Panc1 (cell line): ENCODE data around the gene MYH14. TPM values are rescaled to one million over a fixed set of nuclear protein-coding genes. Genes with fewer than 3 reads are reported as not detected.

Source experiments
- ATAC-seq: fragments of 200-7000 bp; cut with Tn5 transposase; 2 replicates; pipeline ENCODE4 v1.9.1; 2020; ENCODE audit warnings: mild to moderate bottlenecking, moderate library complexity
- Bru-seq: library from RNA; stranded (reverse); fragments of 400-500 nt; gene quantifications from one replicate; lab custom pipeline; 2021; lab: Mats Ljungman, UMichigan
- BruChase-seq, 2 experiments: library from RNA; stranded (reverse); fragments of 400-500 nt; gene quantifications; one replicate each; lab custom pipeline; 2021; lab: Mats Ljungman, UMichigan
- BruUV-seq: library from RNA; stranded (reverse); fragments of 400-500 nt; replicated peaks from 2 replicates; lab custom pipeline; 2021; lab: Mats Ljungman, UMichigan
- CTCF ChIA-PET: fragments of 300-600 bp; sonication (Branson Sonifier 250); formaldehyde crosslinking; loops from one replicate; lab custom pipeline; 2022; ENCODE audit warnings: antibody characterized with exemption; lab: Charles Lee
- POLR2A ChIA-PET: fragments of 300-600 bp; sonication (Branson Sonifier 250); formaldehyde crosslinking; loops from one replicate; lab custom pipeline; 2022; ENCODE audit warnings: antibody characterized with exemption; lab: Charles Lee
- DNase-seq: peaks from one replicate; pipeline ENCODE4 v3.0.0-alpha.2; 2010; ENCODE audit warnings: low read depth, low spot score
- H3K27ac ChIP-seq: 2 replicates; pipeline ENCODE4 v1.5.1; 2011; ENCODE audit warnings: mild to moderate bottlenecking, low read length, inconsistent platforms
- H3K27me3 ChIP-seq: fragments of 200-500 bp; sonication (Bioruptor generic); 2 replicates; pipeline ENCODE4 v1.6.0; 2014; ENCODE audit warnings: low read length, inconsistent platforms; ENCODE audit not compliant: control insufficient read depth, insufficient read depth
- H3K36me3 ChIP-seq: fragments of 200-500 bp; sonication (Bioruptor generic); 2 replicates; pipeline ENCODE4 v1.5.1; 2014; ENCODE audit warnings: inconsistent platforms, mild to moderate bottlenecking, low read length, moderate library complexity; ENCODE audit not compliant: control insufficient read depth, insufficient read depth
- H3K4me1 ChIP-seq: 2 replicates; pipeline ENCODE4 v1.5.1; 2011; ENCODE audit warnings: inconsistent platforms, mild to moderate bottlenecking, low read length, moderate library complexity; ENCODE audit not compliant: control insufficient read depth, insufficient read depth
- H3K4me3 ChIP-seq, 2 experiments: 2 replicates each; pipeline ENCODE4 v1.5.1; 2011 to 2012; ENCODE audit warnings: low read depth in 2 of 2, low read length in 2 of 2, mild to moderate bottlenecking in 2 of 2, inconsistent platforms in 1 of 2, moderate library complexity in 1 of 2
- H3K9me3 ChIP-seq: fragments of 200-500 bp; sonication (Bioruptor generic); 2 replicates; pipeline ENCODE4 v1.5.1; 2014; ENCODE audit warnings: low read depth, mild to moderate bottlenecking, inconsistent platforms, low read length, moderate library complexity; ENCODE audit not compliant: control insufficient read depth, insufficient read depth
- POLR2AphosphoS5 ChIP-seq: IDR thresholded peaks from 2 replicates; pipeline ENCODE4 v1.6.1; 2012; ENCODE audit warnings: mild to moderate bottlenecking, low read depth, low read length, moderate library complexity
- SIN3A ChIP-seq: IDR thresholded peaks from 2 replicates; pipeline ENCODE4 v1.6.1; 2012; ENCODE audit warnings: low read depth, mild to moderate bottlenecking, low read length, moderate library complexity, borderline replicate concordance; ENCODE audit not compliant: insufficient read depth
- TCF7L2 ChIP-seq: IDR thresholded peaks from 2 replicates; pipeline ENCODE4 v1.6.1; 2011; ENCODE audit warnings: mild to moderate bottlenecking, low read depth, low read length, inconsistent platforms
- in situ Hi-C: cut with HindIII; loops from 2 replicates; pipeline ENCODE4 v1.10.0; 2016; ENCODE audit warnings: low sequenced_read_pairs, low pct_unique_long_range_greater_than_20kb
- intact Hi-C: fragments of 100-400 bp; cut with micrococcal nuclease; formaldehyde crosslinking; loops from one replicate; pipeline ENCODE4 v1.10.0; 2022; ENCODE audit not compliant: unreplicated experiment
- long read RNA-seq: library from polyadenylated mRNA; unstranded; transcript quantifications from one replicate; pipeline ENCODE4 v2.0.0, GENCODE V29; 2021; ENCODE audit not compliant: unreplicated experiment
- polyA plus RNA-seq: library from polyadenylated mRNA; unstranded; fragments of >200 nt; gene quantifications from one replicate; pipeline ENCODE4 v1.2.1, GENCODE V29; 2012; ENCODE audit warnings: missing spikeins; ENCODE audit not compliant: insufficient read length
- total RNA-seq: library from RNA; stranded (reverse); gene quantifications from one replicate; pipeline ENCODE4 v1.2.1, GENCODE V29; 2021; ENCODE audit not compliant: unreplicated experiment
- TF ChIP-seq, protein P1 (sequence below): fragments of 450-650 bp; IDR thresholded peaks from 2 replicates; pipeline ENCODE4 v1.5.1; 2017; ENCODE audit warnings: mild to moderate bottlenecking
- TF ChIP-seq, protein P2 (sequence below), 2 experiments: IDR thresholded peaks; 2 replicates each; pipeline ENCODE4 v1.6.1; 2011 to 2012; ENCODE audit warnings: low read depth in 2 of 2, control low read depth in 1 of 2, low read length in 1 of 2, mild to moderate bottlenecking in 1 of 2, moderate library complexity in 1 of 2; ENCODE audit not compliant: insufficient read depth in 1 of 2

MYH14 gene
- total RNA-seq (23.8 TPM), Bru-seq, nascent RNA (percentile 42 among the genes with signal in this experiment), BruChase-seq, experiment 1, labeled RNA remaining after a 2-hour chase (percentile 43 among the genes with signal in this experiment), BruChase-seq, experiment 2, labeled RNA remaining after a 6-hour chase (percentile 49 among the genes with signal in this experiment)
- 24.8 TPM for polyA plus RNA-seq
- long read RNA-seq, full-length matches to known transcripts: 4 of 24 reads
- long read RNA-seq, partial matches to known transcripts: 16 of 24 reads
- long read RNA-seq, other reads (novel, unspliced or antisense): 4 of 24 reads

DNA sequence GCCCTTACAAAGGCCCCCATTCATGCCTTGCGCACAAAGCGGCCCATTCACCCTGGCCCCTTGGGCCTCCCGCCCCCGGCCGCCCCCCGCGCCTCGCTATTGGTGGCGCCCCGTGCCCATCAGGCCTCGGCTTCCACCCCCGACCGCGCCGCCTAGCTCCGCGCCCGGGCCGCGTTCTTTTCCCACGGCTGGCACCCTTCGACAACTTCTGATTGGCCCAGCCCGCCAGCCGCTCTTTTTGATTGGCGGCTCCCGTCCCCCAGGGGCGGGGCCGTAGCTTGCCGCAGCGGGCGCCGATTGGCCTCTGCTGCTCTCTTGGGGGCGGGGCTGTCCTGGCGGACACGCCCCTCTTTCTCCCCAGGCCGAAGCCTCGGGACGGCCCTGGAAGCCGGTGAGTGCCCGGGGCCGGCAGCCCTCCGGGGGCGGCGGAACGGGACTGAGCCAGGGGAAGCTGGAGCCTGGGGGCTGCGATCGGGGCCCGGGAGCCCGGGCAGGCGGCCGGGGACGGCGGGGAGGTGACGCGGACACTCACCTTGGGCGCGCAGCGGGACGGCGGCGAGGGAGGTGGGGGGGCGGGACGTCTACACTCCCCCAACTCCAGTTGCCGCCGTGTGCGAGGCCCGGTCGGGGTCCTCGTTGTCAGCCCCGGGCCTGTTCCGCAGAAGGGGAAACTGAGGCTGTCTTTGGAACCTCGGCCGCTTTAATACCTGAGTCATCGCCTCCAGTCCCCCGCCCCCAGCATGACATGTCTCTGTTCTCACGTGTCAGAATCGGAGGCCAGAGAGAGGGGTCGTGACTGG is at the start of gene MYH14:
Gene MYH14 (plus strand): TSS at position 342 of the 800 bp plus-strand sequence. CDS start 6,744 bp downstream, outside the sequence.
- Histone ChIP-seq H3K36me3 (no peaks in the 10 kb centered on the region), H3K27ac (peak within 1 kb of the TSS; percentile 51; the same call in 1 of the 2 replicates), H3K4me1 (no peaks in the 10 kb centered on the region; the same call in 1 of the 2 replicates), H3K4me3 (peak within 1 kb of the TSS; percentile 50 to 51), H3K9me3 (no peaks in the 10 kb centered on the region), H3K27me3 (no peaks in the 10 kb centered on the region)
- intact Hi-C loops: no loop called here
- DNase-seq (peak; percentile 15), ATAC-seq (peak; percentile 95)
- in situ Hi-C loops: no loop called here
- POLR2A ChIA-PET: interaction anchor here (0.6 kb wide), 1 partner anchor 60 kb away, joined by 3 read pairs; no protein-coding TSS in a partner anchor
- TF ChIP-seq SIN3A: no peak
- no peak for TF ChIP-seq TCF7L2
- BruUV-seq: no TSS peak
- CTCF ChIA-PET: interaction anchor here (0.6 kb wide), 1 partner anchor 41 kb away, joined by 4 read pairs; no protein-coding TSS in a partner anchor

DNA sequence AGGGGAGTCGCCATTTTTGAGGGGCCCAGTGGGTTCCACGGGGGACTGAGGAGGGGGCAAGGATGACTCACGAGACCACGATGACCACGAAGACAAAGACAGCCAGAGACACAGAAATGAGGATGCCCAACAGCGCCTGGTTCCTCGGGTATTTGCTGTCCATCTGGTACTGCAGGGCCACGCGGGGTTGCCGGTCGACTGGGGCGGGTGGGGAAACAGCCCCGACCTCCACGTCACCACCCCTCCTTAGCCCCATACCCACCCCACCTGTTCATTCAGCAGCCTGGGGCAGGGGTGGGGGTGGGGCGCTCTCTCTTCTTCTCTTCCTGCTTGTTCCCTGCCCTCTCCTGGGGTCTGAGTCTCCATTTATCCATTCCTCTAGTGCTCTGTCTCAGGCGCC is 48.9 kb upstream of the MYH14 start:
- CTCF ChIA-PET: no interaction called here
- H3K27me3 ChIP-seq: peaks cover 2% of the 10 kb centered on the region; the same call in 1 of the 2 replicates
- no TSS peak for BruUV-seq
- no peaks in the 10 kb centered on the region for H3K9me3 ChIP-seq
- no peak overlapping the region for H3K4me3 ChIP-seq
- DNase-seq (no peak), ATAC-seq (no peak)
- H3K36me3 ChIP-seq: no peaks in the 10 kb centered on the region
- in situ Hi-C loops: no loop called here
- H3K4me1 ChIP-seq: no peaks in the 10 kb centered on the region
- no peak overlapping the region for H3K27ac ChIP-seq
- no peak for TF ChIP-seq POLR2AphosphoS5
- TF ChIP-seq, protein P1, sequence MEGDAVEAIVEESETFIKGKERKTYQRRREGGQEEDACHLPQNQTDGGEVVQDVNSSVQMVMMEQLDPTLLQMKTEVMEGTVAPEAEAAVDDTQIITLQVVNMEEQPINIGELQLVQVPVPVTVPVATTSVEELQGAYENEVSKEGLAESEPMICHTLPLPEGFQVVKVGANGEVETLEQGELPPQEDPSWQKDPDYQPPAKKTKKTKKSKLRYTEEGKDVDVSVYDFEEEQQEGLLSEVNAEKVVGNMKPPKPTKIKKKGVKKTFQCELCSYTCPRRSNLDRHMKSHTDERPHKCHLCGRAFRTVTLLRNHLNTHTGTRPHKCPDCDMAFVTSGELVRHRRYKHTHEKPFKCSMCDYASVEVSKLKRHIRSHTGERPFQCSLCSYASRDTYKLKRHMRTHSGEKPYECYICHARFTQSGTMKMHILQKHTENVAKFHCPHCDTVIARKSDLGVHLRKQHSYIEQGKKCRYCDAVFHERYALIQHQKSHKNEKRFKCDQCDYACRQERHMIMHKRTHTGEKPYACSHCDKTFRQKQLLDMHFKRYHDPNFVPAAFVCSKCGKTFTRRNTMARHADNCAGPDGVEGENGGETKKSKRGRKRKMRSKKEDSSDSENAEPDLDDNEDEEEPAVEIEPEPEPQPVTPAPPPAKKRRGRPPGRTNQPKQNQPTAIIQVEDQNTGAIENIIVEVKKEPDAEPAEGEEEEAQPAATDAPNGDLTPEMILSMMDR: no peak
- TF ChIP-seq, protein P2, sequence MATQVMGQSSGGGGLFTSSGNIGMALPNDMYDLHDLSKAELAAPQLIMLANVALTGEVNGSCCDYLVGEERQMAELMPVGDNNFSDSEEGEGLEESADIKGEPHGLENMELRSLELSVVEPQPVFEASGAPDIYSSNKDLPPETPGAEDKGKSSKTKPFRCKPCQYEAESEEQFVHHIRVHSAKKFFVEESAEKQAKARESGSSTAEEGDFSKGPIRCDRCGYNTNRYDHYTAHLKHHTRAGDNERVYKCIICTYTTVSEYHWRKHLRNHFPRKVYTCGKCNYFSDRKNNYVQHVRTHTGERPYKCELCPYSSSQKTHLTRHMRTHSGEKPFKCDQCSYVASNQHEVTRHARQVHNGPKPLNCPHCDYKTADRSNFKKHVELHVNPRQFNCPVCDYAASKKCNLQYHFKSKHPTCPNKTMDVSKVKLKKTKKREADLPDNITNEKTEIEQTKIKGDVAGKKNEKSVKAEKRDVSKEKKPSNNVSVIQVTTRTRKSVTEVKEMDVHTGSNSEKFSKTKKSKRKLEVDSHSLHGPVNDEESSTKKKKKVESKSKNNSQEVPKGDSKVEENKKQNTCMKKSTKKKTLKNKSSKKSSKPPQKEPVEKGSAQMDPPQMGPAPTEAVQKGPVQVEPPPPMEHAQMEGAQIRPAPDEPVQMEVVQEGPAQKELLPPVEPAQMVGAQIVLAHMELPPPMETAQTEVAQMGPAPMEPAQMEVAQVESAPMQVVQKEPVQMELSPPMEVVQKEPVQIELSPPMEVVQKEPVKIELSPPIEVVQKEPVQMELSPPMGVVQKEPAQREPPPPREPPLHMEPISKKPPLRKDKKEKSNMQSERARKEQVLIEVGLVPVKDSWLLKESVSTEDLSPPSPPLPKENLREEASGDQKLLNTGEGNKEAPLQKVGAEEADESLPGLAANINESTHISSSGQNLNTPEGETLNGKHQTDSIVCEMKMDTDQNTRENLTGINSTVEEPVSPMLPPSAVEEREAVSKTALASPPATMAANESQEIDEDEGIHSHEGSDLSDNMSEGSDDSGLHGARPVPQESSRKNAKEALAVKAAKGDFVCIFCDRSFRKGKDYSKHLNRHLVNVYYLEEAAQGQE (IDR thresholded peaks at IDR 0.05; ENCODE audit: insufficient read depth in 1 of 2, low read depth in 2 of 2, low read length in 1 of 2): no peak
- intact Hi-C loops: no loop called here
- POLR2A ChIA-PET: no interaction called here
